Measurements from ENCODE around the gene ID1. TPM values are rescaled to one million over a fixed set of nuclear protein-coding genes. Genes with fewer than 3 reads are reported as not detected.

The ID1 gene
- total RNA-seq, 1 experiment from 2014 or later: 23.3 TPM

- in situ Hi-C loops (cut with HindIII; ENCODE audit: low pct_unique_long_range_greater_than_20kb, low sequenced_read_pairs): no loop called here
- no peak for DNase-seq (ENCODE audit: low read depth, low spot score)
Measured at GRCh38 chr20:31652917-31653396, 47.9 kb downstream of the ID1 start.

DNA sequence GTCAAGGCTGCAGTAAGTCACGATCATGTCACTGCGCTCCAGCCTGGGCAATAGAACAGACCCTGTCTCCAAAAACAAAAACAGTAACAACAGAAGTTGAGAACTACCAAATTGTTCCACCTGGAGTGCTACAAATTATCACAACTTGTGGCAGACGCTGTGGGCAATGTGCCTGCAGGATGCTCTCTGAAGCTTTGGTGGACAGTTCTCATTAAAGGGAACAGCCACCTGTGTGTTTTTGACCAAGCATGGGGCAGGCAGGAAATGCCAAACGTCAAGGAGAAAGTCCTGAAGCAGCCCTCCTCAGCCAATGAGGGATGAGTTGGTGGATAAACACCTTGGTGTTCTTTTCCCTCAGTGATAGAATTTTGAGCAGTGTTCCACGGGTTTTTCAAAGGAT is 48.5 kb downstream of the ID1 start:
- in situ Hi-C loops (cut with HindIII; ENCODE audit: low pct_unique_long_range_greater_than_20kb, low sequenced_read_pairs): no loop called here
- DNase-seq (ENCODE audit: low read depth, low spot score): no peak

DNA sequence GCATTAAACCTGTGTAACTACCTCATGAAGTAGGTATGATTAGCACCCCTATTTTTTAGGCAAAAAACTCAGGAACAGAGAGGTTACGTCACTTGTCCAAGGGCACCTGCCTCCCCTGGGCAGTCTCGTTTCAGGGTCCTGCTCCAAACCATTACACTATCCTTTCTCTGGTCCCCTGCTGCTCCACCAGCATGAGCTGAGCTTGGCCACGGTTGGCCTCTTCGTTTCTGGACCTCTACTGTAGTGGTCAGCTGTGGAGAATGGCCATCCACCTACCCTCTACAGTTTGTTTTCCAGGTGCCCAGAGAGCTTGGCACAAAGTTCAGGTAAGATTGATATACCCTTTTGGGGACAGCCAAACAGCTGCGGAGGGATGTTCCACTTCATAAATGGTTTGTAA is 49.4 kb downstream of the ID1 start:
- DNase-seq (ENCODE audit: low read depth, low spot score): no peak
- in situ Hi-C loops (cut with HindIII; ENCODE audit: low pct_unique_long_range_greater_than_20kb, low sequenced_read_pairs): no loop called here

Small RNAs within 50 kb of the gene (small RNA-seq; reads per million reads assigned to genes)
- gene MIR3193: 0 reads per million in 2 experiments

Other genes with a start within 250 kb of the ID1 start
- not detected in 2 replicates for gene DEFB118, start 236.7 kb upstream of the ID1 start, total RNA-seq (2014; rRNA removed; shearing (Covaris generic))
- not detected in 2 replicates for gene DEFB119, start 214.7 kb upstream of the ID1 start, total RNA-seq (2014; rRNA removed; shearing (Covaris generic))
- gene DEFB121, start 199.1 kb upstream of the ID1 start, total RNA-seq (2014; rRNA removed; shearing (Covaris generic)): not detected in 2 replicates
- not detected in 2 replicates for gene DEFB123, start 164.7 kb upstream of the ID1 start, total RNA-seq (2014; rRNA removed; shearing (Covaris generic))
- not detected in 2 replicates for gene DEFB124, start 130.2 kb upstream of the ID1 start, total RNA-seq (2014; rRNA removed; shearing (Covaris generic))
- gene REM1, start 130.0 kb upstream of the ID1 start, total RNA-seq (2014; rRNA removed; shearing (Covaris generic)): not detected in 2 replicates
- gene HM13, start 90.8 kb upstream of the ID1 start, total RNA-seq (2014; rRNA removed; shearing (Covaris generic)): 120 and 126 TPM in 2 replicates
- not detected in 2 replicates for gene COX4I2, start 32.6 kb downstream of the ID1 start, total RNA-seq (2014; rRNA removed; shearing (Covaris generic))
- 79.5 and 81.5 TPM in 2 replicates for gene BCL2L1, start 117.6 kb downstream of the ID1 start, total RNA-seq (2014; rRNA removed; shearing (Covaris generic))
- gene TPX2, start 134.0 kb downstream of the ID1 start, total RNA-seq (2014; rRNA removed; shearing (Covaris generic)): 69.1 and 74.2 TPM in 2 replicates
- not detected in 2 replicates for gene MYLK2, start 214.1 kb downstream of the ID1 start, total RNA-seq (2014; rRNA removed; shearing (Covaris generic))
- not detected in 2 replicates for gene FOXS1, start 240.3 kb downstream of the ID1 start, total RNA-seq (2014; rRNA removed; shearing (Covaris generic))